ENCODE results near the gene SLIT1. TPM values are rescaled to one million over a fixed set of nuclear protein-coding genes. Genes with fewer than 3 reads are reported as not detected.
A peak's percentile ranks its signal among the peaks of the same experiment; 100 is the strongest.

SLIT1 gene
- total RNA-seq, 1 donor: not detected

- peaks cover 7% of the 10 kb centered on the region for H3K27me3 ChIP-seq (ENCODE audit: insufficient read depth, low read length)
- no peaks in the 10 kb centered on the region for H3K79me2 ChIP-seq (ENCODE audit: insufficient read depth, low read length)
- no peak for TF ChIP-seq CTCF (IDR thresholded peaks at IDR 0.05; ENCODE audit: extremely low read depth, low read depth, low read length)
- no peaks in the 10 kb centered on the region for H3K9me3 ChIP-seq (ENCODE audit: low read depth, low read length)
- H3K36me3 ChIP-seq (ENCODE audit: insufficient read depth, low read length): no peaks in the 10 kb centered on the region
- no peaks in the 10 kb centered on the region for H3K4me1 ChIP-seq (ENCODE audit: insufficient read depth, low read length)
- peak; percentile 56 for DNase-seq (ENCODE audit: insufficient read length, low spot score, missing footprints)
- no peak overlapping the region for H3K27ac ChIP-seq (ENCODE audit: low read depth, low read length)
- H3K4me2 ChIP-seq (ENCODE audit: insufficient read depth, low read length): no peak overlapping the region
- no peak overlapping the region for H3K4me3 ChIP-seq (ENCODE audit: insufficient read depth, low read length)
- H2AFZ ChIP-seq (ENCODE audit: low read length): no peak overlapping the region
- no peaks in the 10 kb centered on the region for H4K20me1 ChIP-seq (ENCODE audit: insufficient read depth, low read length)
Observed at GRCh38 chr10:97056003-97056630, 129.6 kb downstream of the SLIT1 start.

GRCh38 chr10:97053276-97053675 lies 132.5 kb downstream of the SLIT1 start:
- Histone ChIP-seq H3K9me3 (ENCODE audit: low read depth, low read length) (no peaks in the 10 kb centered on the region), H3K4me3 (ENCODE audit: insufficient read depth, low read length) (no peak overlapping the region), H2AFZ (ENCODE audit: low read length) (no peak overlapping the region), H4K20me1 (ENCODE audit: insufficient read depth, low read length) (no peaks in the 10 kb centered on the region), H3K36me3 (ENCODE audit: insufficient read depth, low read length) (no peaks in the 10 kb centered on the region), H3K27ac (ENCODE audit: low read depth, low read length) (no peak overlapping the region), H3K4me2 (ENCODE audit: insufficient read depth, low read length) (no peak overlapping the region), H3K4me1 (ENCODE audit: insufficient read depth, low read length) (no peaks in the 10 kb centered on the region), H3K79me2 (ENCODE audit: insufficient read depth, low read length) (no peaks in the 10 kb centered on the region), H3K27me3 (ENCODE audit: insufficient read depth, low read length) (peaks cover 15% of the 10 kb centered on the region)
- peak; percentile 49 for DNase-seq (ENCODE audit: insufficient read length, low spot score, missing footprints)
- no peak for TF ChIP-seq CTCF (IDR thresholded peaks at IDR 0.05; ENCODE audit: extremely low read depth, low read depth, low read length)

- Histone ChIP-seq H3K27ac (ENCODE audit: low read depth, low read length) (no peak overlapping the region), H3K9me3 (ENCODE audit: low read depth, low read length) (no peaks in the 10 kb centered on the region), H3K4me2 (ENCODE audit: insufficient read depth, low read length) (no peak overlapping the region), H3K27me3 (ENCODE audit: insufficient read depth, low read length) (peaks cover 15% of the 10 kb centered on the region), H4K20me1 (ENCODE audit: insufficient read depth, low read length) (no peaks in the 10 kb centered on the region), H3K79me2 (ENCODE audit: insufficient read depth, low read length) (no peaks in the 10 kb centered on the region), H3K4me3 (ENCODE audit: insufficient read depth, low read length) (no peak overlapping the region), H3K4me1 (ENCODE audit: insufficient read depth, low read length) (no peaks in the 10 kb centered on the region), H2AFZ (ENCODE audit: low read length) (no peak overlapping the region), H3K36me3 (ENCODE audit: insufficient read depth, low read length) (no peaks in the 10 kb centered on the region)
- no peak for DNase-seq (ENCODE audit: insufficient read length, low spot score, missing footprints)
- TF ChIP-seq CTCF (IDR thresholded peaks at IDR 0.05; ENCODE audit: extremely low read depth, low read depth, low read length): no peak
Observed at GRCh38 chr10:97050956-97051496, 134.7 kb downstream of the SLIT1 start.

GRCh38 chr10:97050205-97050745 lies 135.5 kb downstream of the SLIT1 start:
- no peak for DNase-seq (ENCODE audit: insufficient read length, low spot score, missing footprints)
- H3K27ac ChIP-seq (ENCODE audit: low read depth, low read length): no peak overlapping the region
- no peaks in the 10 kb centered on the region for H4K20me1 ChIP-seq (ENCODE audit: insufficient read depth, low read length)
- no peak overlapping the region for H2AFZ ChIP-seq (ENCODE audit: low read length)
- H3K4me1 ChIP-seq (ENCODE audit: insufficient read depth, low read length): no peaks in the 10 kb centered on the region
- peaks cover 15% of the 10 kb centered on the region for H3K27me3 ChIP-seq (ENCODE audit: insufficient read depth, low read length)
- no peaks in the 10 kb centered on the region for H3K79me2 ChIP-seq (ENCODE audit: insufficient read depth, low read length)
- no peak for TF ChIP-seq CTCF (IDR thresholded peaks at IDR 0.05; ENCODE audit: extremely low read depth, low read depth, low read length)
- H3K36me3 ChIP-seq (ENCODE audit: insufficient read depth, low read length): no peaks in the 10 kb centered on the region
- no peak overlapping the region for H3K4me3 ChIP-seq (ENCODE audit: insufficient read depth, low read length)
- H3K9me3 ChIP-seq (ENCODE audit: low read depth, low read length): no peaks in the 10 kb centered on the region
- no peak overlapping the region for H3K4me2 ChIP-seq (ENCODE audit: insufficient read depth, low read length)

Measured in osteoblast (primary cell).